ENCODE data around the gene ACSM2B.
"Not testable (repeated sequence)": the region's sequence is repeated elsewhere in the genome, so short reads cannot be mapped to it uniquely, and the experiment has no call there.

DNA sequence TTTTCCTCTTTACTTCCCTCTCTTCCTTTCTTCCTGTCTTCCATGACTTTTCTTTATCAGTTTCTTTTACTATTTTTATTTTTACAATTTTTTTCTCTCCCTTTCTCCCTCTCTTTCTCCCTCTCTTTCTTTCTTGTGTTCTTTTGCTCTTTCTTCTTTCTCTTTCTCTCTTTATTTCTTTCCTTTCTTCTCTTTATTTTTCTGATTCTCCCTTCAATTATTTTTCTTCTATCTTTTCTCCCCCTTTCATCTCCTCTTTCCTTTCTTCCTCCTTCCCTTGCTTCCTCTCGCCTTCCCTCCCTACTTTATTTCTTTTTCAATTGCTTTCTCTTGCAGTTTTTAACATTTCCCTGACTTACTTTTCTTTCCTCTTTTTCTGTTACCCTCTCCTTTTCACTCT, 39.5 kb downstream of the ACSM2B start:
- TF ChIP-seq, protein P1, sequence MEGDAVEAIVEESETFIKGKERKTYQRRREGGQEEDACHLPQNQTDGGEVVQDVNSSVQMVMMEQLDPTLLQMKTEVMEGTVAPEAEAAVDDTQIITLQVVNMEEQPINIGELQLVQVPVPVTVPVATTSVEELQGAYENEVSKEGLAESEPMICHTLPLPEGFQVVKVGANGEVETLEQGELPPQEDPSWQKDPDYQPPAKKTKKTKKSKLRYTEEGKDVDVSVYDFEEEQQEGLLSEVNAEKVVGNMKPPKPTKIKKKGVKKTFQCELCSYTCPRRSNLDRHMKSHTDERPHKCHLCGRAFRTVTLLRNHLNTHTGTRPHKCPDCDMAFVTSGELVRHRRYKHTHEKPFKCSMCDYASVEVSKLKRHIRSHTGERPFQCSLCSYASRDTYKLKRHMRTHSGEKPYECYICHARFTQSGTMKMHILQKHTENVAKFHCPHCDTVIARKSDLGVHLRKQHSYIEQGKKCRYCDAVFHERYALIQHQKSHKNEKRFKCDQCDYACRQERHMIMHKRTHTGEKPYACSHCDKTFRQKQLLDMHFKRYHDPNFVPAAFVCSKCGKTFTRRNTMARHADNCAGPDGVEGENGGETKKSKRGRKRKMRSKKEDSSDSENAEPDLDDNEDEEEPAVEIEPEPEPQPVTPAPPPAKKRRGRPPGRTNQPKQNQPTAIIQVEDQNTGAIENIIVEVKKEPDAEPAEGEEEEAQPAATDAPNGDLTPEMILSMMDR (IDR thresholded peaks at IDR 0.05): not testable (repeated sequence)
- not testable (repeated sequence) for TF ChIP-seq POLR2AphosphoS5, POLR2A (IDR thresholded peaks at IDR 0.05)
